ENCODE results near the gene SPCS1.
"Not testable (repeated sequence)": the region's sequence is repeated elsewhere in the genome, so short reads cannot be mapped to it uniquely, and the experiment has no call there.

Gene SPCS1

GRCh38 chr3:52695798-52696671, 9.9 kb upstream of the SPCS1 start:
- no peak for DNase-seq

- DNase-seq, result no peak
Measured at GRCh38 chr3:52696830-52697631, 8.9 kb upstream of the SPCS1 start.

- no peak for DNase-seq
Measured at GRCh38 chr3:52697632-52697965, 8.3 kb upstream of the SPCS1 start.

GRCh38 chr3:52703341-52703740, 2.6 kb upstream of the SPCS1 start:
- DNase-seq, result no peak

- DNase-seq, result no peak
Measured at GRCh38 chr3:52704611-52705437, 1.1 kb upstream of the SPCS1 start.

- no peak for DNase-seq
Measured at GRCh38 chr3:52705438-52705687, 543 bp upstream of the SPCS1 start.

- no peak for DNase-seq
Measured at GRCh38 chr3:52707585-52707984, 1.7 kb downstream of the SPCS1 start.

- no peak for DNase-seq
Measured at GRCh38 chr3:52710512-52710911, 4.6 kb downstream of the SPCS1 start.

- DNase-seq, result no peak
Measured at GRCh38 chr3:52712291-52713212, 6.6 kb downstream of the SPCS1 start.

- DNase-seq, result no peak
Measured at GRCh38 chr3:52714335-52715302, 8.7 kb downstream of the SPCS1 start.

- no peak for DNase-seq
Measured at GRCh38 chr3:52715714-52716305, 9.9 kb downstream of the SPCS1 start.

GRCh38 chr3:52719618-52720017, 13.7 kb downstream of the SPCS1 start:
- no peak for DNase-seq

- DNase-seq, result no peak
Measured at GRCh38 chr3:52721002-52721729, 15.3 kb downstream of the SPCS1 start.

GRCh38 chr3:52721730-52722008, 15.8 kb downstream of the SPCS1 start:
- no peak for DNase-seq

GRCh38 chr3:52722491-52722890, 16.6 kb downstream of the SPCS1 start:
- DNase-seq, result no peak

GRCh38 chr3:52723935-52724334, 18.0 kb downstream of the SPCS1 start:
- no peak for DNase-seq

- no peak for DNase-seq
Measured at GRCh38 chr3:52724511-52724910, 18.6 kb downstream of the SPCS1 start.

GRCh38 chr3:52728753-52729152, 22.8 kb downstream of the SPCS1 start:
- DNase-seq, result not testable (repeated sequence)

- no peak for DNase-seq
Measured at GRCh38 chr3:52730681-52731080, 24.8 kb downstream of the SPCS1 start.

- DNase-seq, result no peak
Measured at GRCh38 chr3:52731590-52731989, 25.7 kb downstream of the SPCS1 start.
